KMS-11 (cell line): ENCODE measurements around the gene YBX2.

Experiments
- H2AFZ ChIP-seq: fragments of 200-600 bp; sonication (generic); 2 replicates; pipeline ENCODE4 v1.6.1; 2016; ENCODE audit warnings: antibody characterized with exemption, mixed run types, low read depth
- H3K27ac ChIP-seq: fragments of 200-600 bp; sonication (generic); 2 replicates; pipeline ENCODE4 v1.6.1; 2016; ENCODE audit warnings: mild to moderate bottlenecking, mixed run types
- H3K27me3 ChIP-seq: fragments of 200-600 bp; sonication (generic); 2 replicates; pipeline ENCODE4 v1.6.1; 2017; ENCODE audit warnings: mild to moderate bottlenecking, low read depth, mixed run types, moderate library complexity; ENCODE audit not compliant: insufficient read depth
- H3K36me3 ChIP-seq: fragments of 200-600 bp; sonication (generic); 2 replicates; pipeline ENCODE4 v1.6.1; 2017; ENCODE audit warnings: mild to moderate bottlenecking, mixed run types; ENCODE audit not compliant: insufficient read depth
- H3K4me1 ChIP-seq: fragments of 200-600 bp; sonication (generic); 2 replicates; pipeline ENCODE4 v1.6.1; 2016; ENCODE audit warnings: mild to moderate bottlenecking, low read depth, mixed run types; ENCODE audit not compliant: poor library complexity, severe bottlenecking
- H3K4me2 ChIP-seq: fragments of 200-600 bp; sonication (generic); 2 replicates; pipeline ENCODE4 v1.7.0; 2016; ENCODE audit warnings: mild to moderate bottlenecking, mixed run types
- H3K4me3 ChIP-seq: fragments of 200-600 bp; sonication (generic); IDR thresholded peaks from 2 replicates; pipeline ENCODE4 v1.6.1; 2017; ENCODE audit warnings: low read depth, low read length, mixed read lengths; ENCODE audit not compliant: insufficient read depth
- H3K79me2 ChIP-seq: fragments of 200-600 bp; sonication (generic); 2 replicates; pipeline ENCODE4 v1.6.1; 2016; ENCODE audit warnings: low read depth, mixed run types; ENCODE audit not compliant: insufficient read depth
- H3K9ac ChIP-seq: fragments of 200-600 bp; sonication (generic); 2 replicates; pipeline ENCODE4 v1.6.1; 2016; ENCODE audit warnings: mild to moderate bottlenecking, mixed run types
- H4K20me1 ChIP-seq: fragments of 200-600 bp; sonication (generic); 2 replicates; pipeline ENCODE4 v1.6.1; 2016; ENCODE audit warnings: mild to moderate bottlenecking, mixed run types; ENCODE audit not compliant: insufficient read depth
- TF ChIP-seq, protein P1 (sequence below): fragments of 200-600 bp; sonication (generic); conservative IDR thresholded peaks from 2 replicates; pipeline ENCODE4 v1.6.1; 2017; ENCODE audit warnings: low read depth, mild to moderate bottlenecking, antibody characterized with exemption, low read length, moderate library complexity, mixed read lengths

Gene YBX2

DNA sequence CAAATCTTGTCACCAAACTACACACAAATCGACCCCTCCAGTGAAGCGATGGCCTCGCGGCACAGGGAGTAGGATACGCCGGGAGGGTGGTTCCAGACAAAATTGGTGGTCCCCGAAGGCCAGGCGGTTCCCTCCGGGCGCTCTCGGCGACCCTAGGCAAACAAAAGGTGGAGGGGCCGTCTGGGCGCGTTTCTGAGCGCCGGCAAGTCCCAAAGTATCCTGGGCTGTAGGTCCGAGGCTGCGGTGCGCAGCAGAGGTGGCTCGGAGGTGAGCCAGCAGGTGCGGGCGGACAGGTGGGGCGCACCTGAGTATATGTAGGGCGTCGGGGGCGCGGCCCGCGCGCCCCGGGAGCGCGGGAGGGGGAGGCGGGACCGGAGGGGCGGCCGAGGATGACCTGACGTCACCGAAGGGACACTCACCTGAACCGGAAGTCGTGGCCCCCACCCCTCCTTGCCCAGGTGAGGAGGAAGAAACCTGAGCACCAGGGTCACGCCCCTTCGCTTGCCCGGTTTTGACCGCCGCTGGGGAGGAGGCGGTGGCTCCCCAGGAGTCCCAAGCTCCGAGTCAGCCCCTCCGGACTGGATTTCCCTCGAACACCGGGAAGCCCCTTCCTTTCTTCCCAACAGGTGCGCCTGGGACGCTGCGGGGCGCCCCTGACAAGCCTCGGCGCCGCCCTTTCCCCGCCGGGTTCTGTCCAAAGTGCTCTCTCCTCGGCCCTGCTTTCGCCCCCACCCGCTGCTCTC, 32.1 kb downstream of the YBX2 start, which contains the start of gene CLDN7:
CLDN7 (minus strand) TSS at position 287 of the 743 bp plus-strand sequence. CDS start 435 bp downstream, outside the sequence.
- H3K36me3 ChIP-seq: no peaks in the 10 kb centered on the region
- H3K79me2 ChIP-seq: no peaks in the 10 kb centered on the region
- peak within 1 kb of the TSS; percentile 34; the same call in 1 of the 2 replicates for H2AFZ ChIP-seq
- peak within 1 kb of the TSS; percentile 21; the same call in 1 of the 2 replicates for H3K4me2 ChIP-seq
- H3K27me3 ChIP-seq: no peaks in the 10 kb centered on the region; the same call in 1 of the 2 replicates
- no peak within 1 kb of the TSS for H3K9ac ChIP-seq
- H3K4me1 ChIP-seq: no peaks in the 10 kb centered on the region
- H4K20me1 ChIP-seq: no peaks in the 10 kb centered on the region
- no peak within 1 kb of the TSS for H3K27ac ChIP-seq
- H3K4me3 ChIP-seq: no peak within 1 kb of the TSS
- TF ChIP-seq, protein P1, sequence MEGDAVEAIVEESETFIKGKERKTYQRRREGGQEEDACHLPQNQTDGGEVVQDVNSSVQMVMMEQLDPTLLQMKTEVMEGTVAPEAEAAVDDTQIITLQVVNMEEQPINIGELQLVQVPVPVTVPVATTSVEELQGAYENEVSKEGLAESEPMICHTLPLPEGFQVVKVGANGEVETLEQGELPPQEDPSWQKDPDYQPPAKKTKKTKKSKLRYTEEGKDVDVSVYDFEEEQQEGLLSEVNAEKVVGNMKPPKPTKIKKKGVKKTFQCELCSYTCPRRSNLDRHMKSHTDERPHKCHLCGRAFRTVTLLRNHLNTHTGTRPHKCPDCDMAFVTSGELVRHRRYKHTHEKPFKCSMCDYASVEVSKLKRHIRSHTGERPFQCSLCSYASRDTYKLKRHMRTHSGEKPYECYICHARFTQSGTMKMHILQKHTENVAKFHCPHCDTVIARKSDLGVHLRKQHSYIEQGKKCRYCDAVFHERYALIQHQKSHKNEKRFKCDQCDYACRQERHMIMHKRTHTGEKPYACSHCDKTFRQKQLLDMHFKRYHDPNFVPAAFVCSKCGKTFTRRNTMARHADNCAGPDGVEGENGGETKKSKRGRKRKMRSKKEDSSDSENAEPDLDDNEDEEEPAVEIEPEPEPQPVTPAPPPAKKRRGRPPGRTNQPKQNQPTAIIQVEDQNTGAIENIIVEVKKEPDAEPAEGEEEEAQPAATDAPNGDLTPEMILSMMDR: no peak

DNA sequence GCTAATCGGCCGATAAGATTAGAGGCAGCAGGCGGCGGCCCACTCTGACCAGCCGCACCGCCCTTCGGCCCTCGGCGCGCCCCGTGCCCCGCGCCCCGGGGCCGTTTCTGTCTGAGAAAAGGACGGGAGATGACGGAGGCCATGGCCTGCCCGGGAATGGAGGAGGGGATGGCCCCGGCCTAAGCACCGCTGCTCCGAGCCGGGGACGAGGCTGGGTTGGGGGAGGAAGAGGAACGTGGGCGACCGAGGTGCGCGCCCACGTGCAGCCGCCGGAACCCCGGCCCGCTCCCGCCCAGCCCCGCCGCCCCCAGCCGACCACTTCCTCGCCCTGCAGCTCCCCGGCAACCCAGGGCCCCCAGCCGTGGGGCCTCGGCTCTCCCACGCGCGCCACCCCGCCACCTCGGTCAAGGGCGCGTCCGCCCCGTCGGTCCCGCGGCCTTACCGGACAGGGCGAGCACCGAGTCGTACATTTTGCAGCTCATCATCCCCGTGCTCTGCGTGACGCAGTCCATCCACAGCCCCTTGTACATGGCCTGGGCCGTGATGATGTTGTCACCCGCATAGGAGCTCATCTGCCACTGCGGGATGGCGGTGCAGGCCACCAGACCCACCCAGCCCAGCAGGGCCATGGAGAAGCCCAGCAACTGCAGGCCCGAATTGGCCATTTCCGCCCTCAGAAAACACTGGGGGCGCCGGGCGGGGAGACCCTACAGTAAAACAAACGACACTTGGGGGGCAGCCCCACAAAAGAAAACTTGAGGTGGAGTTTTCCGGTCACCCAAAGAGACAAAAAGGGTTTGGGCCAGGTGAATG, 32.9 kb downstream of the YBX2 start:
- peak overlapping the region; percentile 21; the same call in 1 of the 2 replicates for H3K4me2 ChIP-seq
- H3K27me3 ChIP-seq: no peaks in the 10 kb centered on the region; the same call in 1 of the 2 replicates
- no peak overlapping the region for H3K27ac ChIP-seq
- TF ChIP-seq, protein P1: no peak
- H4K20me1 ChIP-seq: no peaks in the 10 kb centered on the region
- H2AFZ ChIP-seq: peak overlapping the region; percentile 34; the same call in 1 of the 2 replicates
- no peak overlapping the region for H3K9ac ChIP-seq
- no peaks in the 10 kb centered on the region for H3K4me1 ChIP-seq
- no peak overlapping the region for H3K4me3 ChIP-seq
- no peaks in the 10 kb centered on the region for H3K79me2 ChIP-seq
- no peaks in the 10 kb centered on the region for H3K36me3 ChIP-seq

DNA sequence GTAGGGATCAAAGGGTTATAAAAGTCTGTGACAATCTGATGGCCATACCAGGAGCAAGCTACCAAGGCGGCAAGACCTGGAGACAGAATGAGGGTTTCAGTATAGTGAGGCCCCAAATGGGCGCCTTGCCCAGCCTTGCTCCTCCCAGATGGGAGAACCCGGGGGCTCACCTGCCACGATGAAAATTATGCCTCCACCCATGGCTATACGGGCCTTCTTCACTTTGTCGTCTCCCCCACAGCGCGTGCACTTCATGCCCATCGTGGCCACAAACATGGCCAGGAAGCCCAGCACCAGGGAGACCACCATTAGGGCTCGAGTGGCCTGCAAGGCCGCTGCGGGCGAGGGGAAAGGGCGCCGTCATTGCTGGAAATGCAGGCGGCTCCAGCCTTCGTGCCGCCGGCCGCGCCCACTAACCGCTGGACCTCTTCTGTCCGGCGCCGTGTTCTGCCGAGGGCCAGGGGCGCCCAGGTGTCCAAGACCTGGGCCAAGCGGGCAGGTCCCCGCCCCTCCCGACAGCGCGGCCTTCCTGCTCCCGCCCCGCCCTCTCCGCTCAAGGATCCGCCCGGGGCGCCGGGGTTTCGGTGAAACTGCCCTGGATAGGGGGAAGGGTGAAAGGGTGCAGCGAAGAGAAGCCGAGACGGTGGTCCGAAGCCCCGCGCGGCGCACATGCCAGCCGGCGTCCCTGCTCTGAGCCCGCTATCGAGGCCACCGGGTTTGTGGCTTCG, 33.6 kb downstream of the YBX2 start:
- Histone ChIP-seq H3K9ac (no peak overlapping the region), H3K4me2 (peak overlapping the region; percentile 21; the same call in 1 of the 2 replicates)
- TF ChIP-seq, protein P1: no peak

DNA sequence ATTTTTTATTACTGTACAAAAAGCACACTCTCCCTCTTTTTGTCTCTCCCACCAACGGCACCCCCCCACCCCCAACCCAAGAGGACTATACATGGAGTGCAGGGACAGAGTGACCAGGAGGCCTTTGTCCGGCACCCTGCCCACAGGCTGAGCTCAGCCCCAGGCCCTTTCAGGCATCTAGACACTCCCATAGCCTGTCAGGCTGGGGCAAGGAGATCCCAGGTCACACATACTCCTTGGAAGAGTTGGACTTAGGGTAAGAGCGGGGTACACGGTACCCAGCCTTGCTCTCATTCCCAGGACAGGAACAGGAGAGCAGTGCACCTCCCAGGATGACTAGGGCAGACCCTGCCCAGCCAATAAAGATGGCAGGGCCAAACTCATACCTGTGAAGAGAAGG, 34.3 kb downstream of the YBX2 start:
- Histone ChIP-seq H3K4me1 (no peaks in the 10 kb centered on the region), H2AFZ (no peak overlapping the region), H3K36me3 (no peaks in the 10 kb centered on the region), H3K79me2 (no peaks in the 10 kb centered on the region), H3K27ac (no peak overlapping the region), H3K4me3 (no peak overlapping the region), H4K20me1 (no peaks in the 10 kb centered on the region), H3K27me3 (no peaks in the 10 kb centered on the region; the same call in 1 of the 2 replicates), H3K4me2 (no peak overlapping the region), H3K9ac (no peak overlapping the region)
- TF ChIP-seq, protein P1: no peak

More for the DNA sequence above, 33.6 kb downstream of the YBX2 start:
- Histone ChIP-seq H4K20me1 (no peaks in the 10 kb centered on the region), H3K36me3 (no peaks in the 10 kb centered on the region), H3K79me2 (no peaks in the 10 kb centered on the region), H2AFZ (peak overlapping the region; percentile 34; the same call in 1 of the 2 replicates), H3K27me3 (no peaks in the 10 kb centered on the region; the same call in 1 of the 2 replicates), H3K4me1 (no peaks in the 10 kb centered on the region), H3K4me3 (no peak overlapping the region), H3K27ac (no peak overlapping the region)
